Esophagus mucosa (tissue), 1 donor: ENCODE data around the gene CCDC144A. TPM values are rescaled to one million over a fixed set of nuclear protein-coding genes. Genes with fewer than 3 reads are reported as not detected.
"Not testable (repeated sequence)": the region's sequence is repeated elsewhere in the genome, so short reads cannot be mapped to it uniquely, and the experiment has no call there.

Experiments used
- ATAC-seq: fragments of 200-7000 bp; cut with Tn5 transposase; one replicate; pipeline ENCODE4 v1.9.1; 2020
- total RNA-seq: library from RNA; stranded (reverse); gene quantifications from one replicate; pipeline ENCODE4 v1.2.4, GENCODE V29; 2023
- donor health status: DM: yes; HTN: yes; CAD: no.

Gene CCDC144A, protein sequence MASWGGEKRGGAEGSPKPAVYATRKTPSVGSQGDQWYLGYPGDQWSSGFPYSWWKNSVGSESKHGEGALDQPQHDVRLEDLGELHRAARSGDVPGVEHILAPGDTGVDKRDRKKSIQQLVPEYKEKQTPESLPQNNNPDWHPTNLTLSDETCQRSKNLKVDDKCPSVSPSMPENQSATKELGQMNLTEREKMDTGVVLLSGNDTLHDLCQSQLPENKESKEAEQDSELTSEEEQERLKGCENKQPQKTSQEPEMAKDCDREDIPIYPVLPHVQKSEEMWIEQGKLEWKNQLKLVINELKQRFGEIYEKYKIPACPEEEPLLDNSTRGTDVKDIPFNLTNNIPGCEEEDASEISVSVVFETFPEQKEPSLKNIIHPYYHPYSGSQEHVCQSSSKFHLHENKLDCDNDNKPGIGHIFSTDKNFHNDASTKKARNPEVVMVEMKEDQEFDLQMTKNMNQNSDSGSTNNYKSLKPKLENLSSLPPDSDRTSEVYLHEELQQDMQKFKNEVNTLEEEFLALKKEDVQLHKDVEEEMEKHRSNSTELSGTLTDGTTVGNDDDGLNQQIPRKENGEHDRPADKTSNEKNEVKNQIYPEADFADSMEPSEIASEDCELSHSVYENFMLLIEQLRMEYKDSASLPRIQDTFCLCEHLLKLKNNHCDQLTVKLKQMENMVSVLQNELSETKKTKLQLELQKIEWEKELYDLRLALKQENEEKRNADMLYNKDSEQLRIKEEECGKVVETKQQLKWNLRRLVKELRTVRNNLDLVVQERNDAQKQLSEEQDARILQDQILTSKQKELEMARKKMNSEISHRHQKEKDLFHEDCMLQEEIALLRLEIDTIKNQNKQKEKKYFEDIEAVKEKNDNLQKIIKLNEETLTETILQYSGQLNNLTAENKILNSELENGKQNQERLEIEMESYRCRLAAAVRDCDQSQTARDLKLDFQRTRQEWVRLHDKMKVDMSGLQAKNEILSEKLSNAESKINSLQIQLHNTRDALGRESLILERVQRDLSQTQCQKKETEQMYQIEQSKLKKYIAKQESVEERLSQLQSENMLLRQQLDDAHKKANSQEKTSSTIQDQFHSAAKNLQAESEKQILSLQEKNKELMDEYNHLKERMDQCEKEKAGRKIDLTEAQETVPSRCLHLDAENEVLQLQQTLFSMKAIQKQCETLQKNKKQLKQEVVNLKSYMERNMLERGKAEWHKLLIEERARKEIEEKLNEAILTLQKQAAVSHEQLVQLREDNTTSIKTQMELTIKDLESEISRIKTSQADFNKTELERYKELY (N-terminal part only)
- 1.4 TPM for total RNA-seq

DNA sequence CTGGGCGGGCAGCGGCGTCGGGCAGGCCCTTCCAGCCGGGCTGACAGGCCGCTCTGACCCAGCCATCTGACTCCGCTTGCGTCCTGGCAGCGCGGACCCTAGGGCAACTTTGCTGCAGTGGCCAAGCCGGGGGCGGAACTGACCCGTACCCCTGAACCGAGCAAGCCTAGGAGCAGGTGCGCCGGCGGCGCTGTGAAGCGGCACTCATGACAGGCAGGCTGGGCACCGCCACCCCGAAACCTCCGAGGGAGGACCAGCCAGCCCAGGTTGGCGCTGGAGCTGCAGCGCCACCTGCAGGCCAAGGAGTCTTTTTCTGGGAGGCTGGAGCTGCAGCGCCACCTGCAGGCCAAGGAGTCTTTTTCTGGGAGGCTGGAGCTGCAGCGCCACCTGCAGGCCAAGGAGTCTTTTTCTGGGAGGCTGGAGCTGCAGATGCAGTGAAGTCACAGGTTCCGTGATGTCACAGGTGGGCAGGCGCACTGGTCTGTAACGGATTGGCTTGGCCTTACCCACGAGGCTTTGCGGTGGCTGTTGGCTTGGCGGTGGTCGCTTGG is at the start of gene CCDC144A:
Gene CCDC144A, plus strand, starts transcription at position 511 of the 551 bp plus-strand sequence. CDS start 160 bp downstream, outside the sequence.
- ATAC-seq: peak; percentile 35

DNA sequence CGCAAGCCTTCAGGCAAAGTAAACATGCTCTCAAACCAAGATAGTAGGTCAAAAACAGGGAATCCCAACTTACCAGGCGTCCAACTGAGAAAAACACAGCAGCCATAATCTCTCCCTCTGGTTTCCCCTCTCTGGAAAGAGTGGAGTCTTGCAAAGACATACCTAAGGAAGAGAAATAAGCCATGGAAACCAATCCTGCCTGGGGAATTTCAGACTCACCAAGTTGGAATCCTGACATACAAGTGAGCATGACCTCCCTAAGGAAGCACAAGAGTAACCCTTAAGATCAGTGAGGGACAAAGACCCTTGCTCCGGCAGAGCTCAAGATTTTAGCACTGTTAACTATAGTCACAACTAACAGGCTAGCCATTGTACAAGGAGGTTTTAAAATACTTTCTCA is 40.5 kb upstream of the CCDC144A start:
- no peak for ATAC-seq

DNA sequence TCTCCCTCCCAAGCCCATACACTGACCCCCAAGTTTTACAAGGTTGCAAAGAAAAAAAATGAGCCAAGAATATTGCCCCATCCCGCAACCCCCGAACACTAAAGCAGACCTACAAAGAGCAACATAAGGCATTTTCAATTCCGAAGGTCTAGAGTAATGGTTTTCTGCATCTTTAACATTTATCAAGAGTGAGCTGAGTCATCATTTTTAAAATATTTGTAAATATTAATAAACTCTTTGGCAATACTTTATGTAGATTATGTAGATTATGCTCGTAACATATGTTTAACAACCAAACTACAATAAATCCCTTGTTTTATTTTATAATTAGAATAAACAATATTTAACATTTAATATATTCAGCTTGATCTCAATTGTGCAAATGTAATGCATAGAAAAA is 37.8 kb upstream of the CCDC144A start:
- no peak for ATAC-seq

DNA sequence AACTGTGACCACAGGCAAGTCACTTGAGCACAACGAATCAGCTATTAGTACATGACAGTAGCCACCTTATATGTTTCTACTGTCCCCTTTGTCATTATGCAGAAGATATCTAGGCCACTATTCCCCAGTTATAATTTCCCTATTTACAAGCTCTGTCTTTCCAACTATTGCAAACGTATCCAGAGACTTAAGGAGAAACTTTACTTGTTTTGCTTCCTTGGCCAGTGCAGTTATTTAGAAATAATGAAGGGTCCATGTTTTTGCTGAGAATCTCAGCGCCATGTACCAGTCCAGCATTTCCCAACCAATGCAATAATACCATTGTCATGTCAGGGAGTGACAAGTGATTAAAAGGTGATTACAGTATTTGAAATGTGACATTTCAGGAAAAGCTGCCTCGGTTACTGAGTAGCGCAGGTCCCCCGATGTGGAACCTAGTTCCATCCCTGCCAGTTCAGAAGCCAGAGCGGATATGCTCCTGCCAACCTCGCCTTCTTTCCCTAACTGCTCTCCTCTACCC is 37.1 kb upstream of the CCDC144A start:
- peak; percentile 85 for ATAC-seq

DNA sequence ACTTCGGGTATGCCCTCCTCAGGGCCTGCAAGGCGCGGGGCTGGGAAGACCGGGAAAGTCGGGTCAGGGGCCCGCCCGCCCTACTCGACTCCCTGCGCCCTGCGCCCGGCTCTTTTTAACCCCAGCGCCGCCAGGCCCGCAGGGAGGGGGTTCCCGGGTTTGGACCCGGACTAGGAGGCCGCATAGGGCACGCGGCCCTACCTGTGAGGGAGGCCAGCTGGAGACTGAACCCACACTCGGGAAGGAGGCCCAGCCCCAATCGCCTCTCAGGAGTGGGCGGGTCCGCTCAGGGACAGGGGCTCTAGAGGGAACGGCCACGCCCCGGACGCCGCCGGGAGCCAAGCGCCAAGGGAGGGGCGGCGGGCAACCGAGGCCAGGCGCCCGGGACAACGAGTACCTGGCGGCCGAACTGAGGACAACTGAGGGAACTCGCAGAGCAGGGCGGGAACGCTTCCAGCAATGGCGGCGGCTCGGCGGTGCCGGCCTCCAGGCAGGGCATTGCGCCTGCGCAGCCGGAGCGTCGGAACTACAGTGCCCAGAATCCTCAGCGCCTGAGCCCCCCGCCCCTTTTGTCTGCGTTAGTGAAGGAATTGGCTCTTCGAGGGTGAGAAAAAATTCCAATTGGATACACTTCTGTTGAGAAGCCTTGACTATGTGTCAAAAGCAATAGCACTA is 36.5 kb upstream of the CCDC144A start, which contains the start of gene ZNF624:
Gene ZNF624, minus strand, starts transcription at position 484 of the 675 bp plus-strand sequence.
- ATAC-seq: peak; percentile 95

DNA sequence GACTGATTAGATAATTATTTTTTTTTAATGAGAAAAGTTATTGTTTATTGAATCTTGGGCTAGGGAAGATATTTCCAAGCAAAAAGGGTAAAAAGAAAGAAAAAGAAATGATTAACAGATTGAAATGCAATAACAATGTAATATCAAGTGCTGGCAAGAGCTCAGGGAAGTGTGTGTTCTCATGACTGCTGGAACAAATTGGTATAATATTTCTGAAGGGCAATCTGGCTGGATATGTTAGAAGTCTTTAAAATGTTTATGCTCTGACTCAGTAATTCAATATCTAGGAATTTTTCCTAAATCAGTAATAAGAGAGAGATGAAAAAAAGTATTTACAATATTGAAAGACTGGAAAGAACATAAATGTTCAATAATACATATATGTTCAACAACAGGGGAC is 28.8 kb upstream of the CCDC144A start:
- ATAC-seq: no peak

DNA sequence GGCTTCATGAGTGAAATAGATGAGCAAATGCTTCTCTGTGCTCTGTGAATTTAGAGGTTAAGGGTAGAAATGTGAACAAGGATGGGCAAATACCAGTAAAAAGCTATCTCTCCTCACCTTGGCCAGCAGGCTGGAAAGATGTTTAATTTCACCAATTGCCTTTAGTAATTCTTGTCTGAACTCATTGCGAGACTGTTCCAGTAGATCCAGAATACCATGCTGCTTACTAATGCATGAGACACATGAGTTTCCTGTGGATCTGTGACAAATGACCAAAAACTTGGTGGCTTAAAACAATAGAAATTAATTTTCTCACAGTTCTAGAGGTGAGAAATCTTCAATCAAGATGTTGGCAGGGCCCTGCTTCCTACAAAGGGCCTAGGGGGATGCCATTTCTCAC is 27.1 kb upstream of the CCDC144A start:
- ATAC-seq: no peak

DNA sequence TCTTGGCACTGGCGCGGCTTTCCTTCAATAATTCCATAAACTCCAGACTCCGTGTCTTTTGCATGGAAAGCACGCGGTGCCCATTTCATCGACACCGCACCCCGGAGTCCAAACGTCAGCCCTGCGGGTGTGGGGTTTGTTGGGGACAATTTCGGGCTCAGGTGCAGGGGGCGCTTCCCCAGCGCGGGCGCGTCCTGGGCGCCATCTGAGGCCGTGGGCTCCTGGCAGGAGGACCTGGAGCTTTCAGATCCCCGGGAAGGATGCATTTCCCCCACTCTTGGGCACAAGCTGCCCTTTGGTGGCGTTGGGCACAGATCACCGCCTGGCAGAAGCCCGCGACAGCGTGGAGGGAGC is 23.5 kb upstream of the CCDC144A start:
- ATAC-seq: peak; percentile 8

DNA sequence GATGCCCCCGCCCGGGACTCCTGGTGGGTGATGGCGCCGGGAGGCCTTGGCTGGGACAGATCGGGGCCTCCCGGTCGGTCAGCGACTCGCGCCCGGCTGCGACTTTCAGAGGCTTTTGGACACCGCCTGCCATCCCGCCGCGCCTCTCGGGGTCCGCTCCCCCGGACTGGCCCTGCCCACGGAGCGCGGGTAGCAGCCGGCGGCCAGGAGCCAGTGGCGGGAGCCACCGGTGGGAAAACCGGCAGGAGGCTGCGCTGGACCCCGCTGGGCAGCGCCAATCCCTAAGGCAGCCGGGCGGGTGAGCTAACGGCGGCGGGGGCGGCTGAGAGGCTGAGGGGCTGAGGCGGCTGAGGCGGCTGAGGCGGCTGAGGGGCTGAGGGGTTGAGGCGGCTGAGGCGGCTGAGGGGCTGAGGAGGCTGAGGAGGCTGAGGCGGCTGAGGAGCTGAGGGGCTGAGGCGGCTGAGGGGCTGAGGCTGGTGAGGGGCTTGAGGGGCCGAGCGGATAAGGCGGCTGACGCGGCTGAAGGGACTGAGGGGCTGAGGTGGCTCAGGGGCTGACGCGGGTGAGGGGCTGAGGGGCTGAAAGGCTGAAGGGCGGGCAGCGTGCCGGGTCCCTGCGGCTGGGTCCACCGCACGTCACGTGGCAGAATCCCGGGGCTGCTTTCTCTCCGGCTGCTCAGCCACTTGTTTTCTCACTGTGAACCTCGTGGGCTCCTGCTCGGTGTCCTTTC is 23.0 kb upstream of the CCDC144A start:
- peak; percentile 10 for ATAC-seq

DNA sequence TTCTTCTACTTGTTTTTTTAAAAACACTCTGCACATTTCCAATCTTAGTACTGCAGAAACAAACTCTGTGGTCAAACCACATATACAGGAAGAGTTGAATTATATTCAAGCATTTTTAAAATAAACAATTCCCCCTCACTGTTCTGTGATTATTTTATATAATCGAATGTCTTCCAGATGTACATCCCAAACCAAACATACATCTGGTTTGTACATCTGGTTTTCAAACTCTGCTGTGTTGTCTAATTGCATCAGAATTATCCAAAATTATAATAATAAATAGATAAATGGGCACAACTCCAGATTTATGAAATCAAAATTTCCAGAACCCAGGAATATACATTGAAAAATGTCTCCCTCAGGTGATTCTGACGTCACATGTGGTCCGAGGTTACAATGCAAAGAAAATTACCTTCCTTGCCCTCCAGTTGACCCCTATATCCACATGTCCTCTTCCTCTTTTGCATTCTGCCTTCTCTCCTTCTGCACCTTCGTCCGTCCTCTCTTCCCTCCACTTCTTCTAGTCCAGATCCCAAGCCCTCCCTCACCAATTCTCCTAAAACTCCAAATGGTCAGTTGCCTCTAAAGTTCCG is 13.3 kb upstream of the CCDC144A start:
- no peak for ATAC-seq

DNA sequence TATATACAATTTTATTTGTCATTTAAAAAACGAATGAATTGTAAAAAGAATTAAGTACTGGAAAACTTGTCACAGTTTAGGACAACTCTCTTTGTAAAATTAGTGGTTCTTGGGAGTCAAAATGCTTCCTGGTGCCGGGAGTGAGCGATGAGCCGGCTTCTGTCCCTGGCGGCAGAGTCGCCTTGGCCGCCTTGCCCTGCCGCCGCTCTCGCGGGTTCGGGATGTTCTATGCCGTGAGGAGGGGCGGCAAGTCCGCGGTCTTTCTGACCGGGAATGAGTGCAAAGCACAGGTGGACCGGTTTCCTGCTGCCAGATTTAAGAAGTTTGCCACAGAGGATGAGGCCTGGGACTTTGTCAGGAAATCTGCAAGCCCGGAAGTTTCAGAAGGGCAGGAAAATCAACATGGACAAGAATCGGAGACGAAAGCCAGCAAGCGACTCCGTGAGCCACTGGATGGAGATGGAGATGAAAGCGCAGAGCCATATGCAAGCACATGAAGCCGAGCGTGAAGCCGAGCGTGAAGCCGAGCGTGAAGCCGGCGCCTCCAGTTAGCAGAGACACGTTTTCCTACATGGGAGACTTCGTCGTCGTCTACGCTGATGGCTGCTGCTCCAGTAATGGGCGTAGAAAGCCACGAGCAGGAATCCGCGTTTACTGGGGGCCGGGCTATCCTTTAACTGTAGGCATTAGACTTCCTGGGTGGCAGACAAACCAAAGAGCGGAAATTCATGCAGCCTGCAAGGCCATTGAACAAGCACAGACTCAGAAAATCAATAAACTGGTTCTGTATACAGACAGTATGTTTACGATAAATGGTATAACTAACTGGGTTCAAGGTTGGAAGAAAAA is 6.5 kb upstream of the CCDC144A start:
- not testable (repeated sequence) for ATAC-seq

DNA sequence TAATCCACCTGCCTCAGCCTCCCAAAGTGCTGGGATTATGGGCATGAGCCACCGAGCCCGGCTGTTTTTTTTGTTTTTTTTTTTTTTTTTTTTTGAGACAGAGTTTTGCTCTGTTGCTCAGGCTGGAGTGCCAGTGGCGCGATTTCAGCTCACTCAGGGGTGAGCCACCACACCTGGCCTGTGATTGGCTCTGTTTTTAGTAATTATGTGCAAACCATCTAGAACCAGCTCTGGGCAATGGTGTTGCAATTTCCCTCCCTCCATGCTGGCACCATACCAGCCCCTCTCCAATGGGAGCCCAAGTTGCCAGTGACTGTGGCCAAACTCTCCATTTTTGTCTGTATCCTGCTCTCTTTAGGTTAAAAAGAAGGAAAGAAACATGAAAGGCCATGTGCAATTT is 4.0 kb upstream of the CCDC144A start:
- ATAC-seq: not testable (repeated sequence)

DNA sequence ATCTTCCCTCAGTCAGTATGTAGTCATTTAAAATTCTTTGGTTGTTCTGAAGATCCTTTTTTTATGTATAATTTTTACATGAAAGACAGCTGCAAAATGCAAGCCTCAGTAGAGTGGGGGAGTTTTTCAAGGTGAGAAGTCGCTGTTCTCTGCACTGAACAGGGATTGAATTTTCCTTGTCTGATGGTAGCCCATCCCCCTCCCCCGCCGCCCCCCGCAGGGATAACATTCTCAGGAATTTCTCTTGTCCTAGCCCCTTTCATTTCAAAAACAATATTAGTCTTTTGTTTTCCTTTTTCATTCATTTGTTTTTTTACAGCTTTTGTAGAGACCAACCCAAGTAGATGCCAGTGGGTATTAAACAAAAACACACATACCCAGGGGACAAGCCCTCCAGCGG is 2.9 kb upstream of the CCDC144A start:
- not testable (repeated sequence) for ATAC-seq

DNA sequence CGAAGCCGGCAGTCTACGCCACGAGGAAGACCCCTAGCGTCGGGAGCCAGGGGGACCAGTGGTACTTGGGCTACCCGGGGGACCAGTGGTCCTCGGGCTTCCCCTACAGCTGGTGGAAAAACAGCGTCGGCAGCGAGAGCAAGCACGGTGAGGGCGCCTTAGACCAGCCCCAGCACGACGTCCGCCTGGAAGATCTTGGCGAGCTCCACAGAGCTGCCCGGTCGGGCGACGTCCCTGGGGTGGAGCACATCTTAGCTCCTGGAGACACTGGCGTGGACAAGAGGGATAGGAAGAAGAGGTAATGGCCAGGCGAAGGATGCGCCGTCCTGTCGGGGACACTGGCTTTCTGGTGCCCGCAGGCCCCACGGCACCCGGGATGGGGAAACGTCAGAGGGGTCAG is 406 bp downstream of the CCDC144A start:
- peak; percentile 23 for ATAC-seq

DNA sequence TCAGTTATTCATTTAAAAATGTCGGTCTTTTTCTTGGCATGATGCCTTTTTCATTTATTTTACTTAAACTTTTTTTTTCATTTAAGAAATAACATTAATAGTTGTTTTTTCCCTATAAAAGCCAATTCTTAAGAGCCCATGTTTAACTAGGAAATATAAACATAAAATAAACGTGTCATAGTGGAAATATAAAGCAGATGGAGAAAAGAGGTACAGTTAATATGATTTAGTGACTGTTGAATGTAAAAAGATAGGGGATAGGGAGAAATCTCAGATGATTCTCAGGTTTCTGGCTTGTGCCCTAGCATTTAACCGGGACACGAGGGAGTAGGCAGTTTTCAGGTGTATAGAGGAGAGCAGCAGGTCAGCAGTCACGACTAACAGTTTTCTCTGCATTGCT is 7.6 kb downstream of the CCDC144A start:
- ATAC-seq: not testable (repeated sequence)

DNA sequence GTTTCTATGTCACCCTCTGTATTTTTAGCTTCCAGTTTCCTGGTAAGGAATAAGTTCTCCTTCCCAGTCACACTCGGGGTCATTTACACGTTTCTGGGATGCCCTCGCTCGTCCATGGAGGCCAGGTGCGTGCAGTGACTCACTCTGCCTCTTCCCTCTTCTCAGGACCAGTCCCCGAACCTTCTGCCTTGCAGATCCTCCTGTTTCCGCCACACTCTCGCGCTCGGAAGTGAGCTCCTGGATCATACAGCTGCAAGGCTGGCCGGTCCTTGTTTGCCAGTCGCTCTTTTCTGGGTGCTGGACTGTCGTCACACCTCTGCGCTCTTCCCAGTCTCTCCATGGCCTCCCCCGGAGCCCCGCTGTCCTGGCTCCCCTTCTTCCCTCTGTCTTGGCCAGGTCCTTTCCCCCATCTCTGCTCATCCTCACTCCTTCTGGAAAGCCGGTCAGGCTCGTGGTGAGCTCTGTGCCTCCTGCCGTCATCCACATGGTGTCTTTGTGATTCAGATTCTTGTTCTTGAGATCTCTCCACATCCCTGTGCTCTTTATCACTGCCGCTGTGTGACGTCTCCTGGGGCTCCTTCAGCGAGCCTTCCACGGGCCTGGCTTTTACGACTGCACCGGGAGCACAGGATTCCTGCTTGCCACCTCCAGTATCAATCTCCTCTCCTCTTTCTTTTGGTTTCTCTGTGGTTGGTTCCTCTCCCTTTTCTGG is 55.6 kb downstream of the CCDC144A start:
- not testable (repeated sequence) for ATAC-seq

DNA sequence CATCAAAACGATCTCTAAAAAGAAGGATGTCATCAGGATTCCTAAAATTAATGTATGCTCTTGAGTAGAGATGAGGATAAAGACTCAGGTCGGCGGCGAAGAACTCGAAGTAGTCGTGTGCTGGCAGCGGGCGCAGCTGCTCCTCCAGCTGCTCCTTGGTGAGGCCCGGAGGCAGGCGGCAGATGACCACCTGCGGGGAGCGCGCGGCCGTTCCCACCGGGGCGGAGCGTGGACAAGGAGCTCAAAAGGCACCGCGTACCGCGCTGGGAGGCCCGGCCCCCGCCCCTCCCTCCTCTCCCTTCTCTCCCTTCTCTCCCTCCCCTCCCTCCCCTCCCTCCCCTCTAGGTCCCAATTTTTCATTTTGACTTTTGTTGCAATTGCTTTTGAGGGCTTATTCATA is 56.5 kb downstream of the CCDC144A start:
- ATAC-seq: peak; percentile 66

DNA sequence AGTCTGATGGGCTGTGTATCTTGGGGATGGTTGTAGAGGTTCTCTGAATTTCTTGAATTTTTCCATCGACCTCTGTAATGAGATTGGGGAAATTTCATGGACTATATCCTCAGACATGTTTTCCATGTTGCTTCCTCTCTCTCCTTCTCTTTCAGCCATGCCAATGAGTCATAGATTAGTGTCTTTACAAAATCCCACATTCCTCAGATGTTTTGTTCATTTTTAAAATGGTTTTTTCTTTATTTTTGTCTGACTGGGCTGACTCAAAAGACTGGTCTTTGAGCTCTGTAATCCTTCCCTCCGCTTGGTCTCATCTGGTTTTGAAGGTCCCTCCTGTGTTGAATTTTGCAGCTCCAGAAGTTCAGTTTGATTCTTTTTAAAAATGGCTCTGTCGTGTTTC is 60.5 kb downstream of the CCDC144A start:
- ATAC-seq: not testable (repeated sequence)
